ENCODE measurements around the gene ZC3H11A. TPM values are rescaled to one million over a fixed set of nuclear protein-coding genes. Genes with fewer than 3 reads are reported as not detected.
A peak's percentile ranks its signal among the peaks of the same experiment; 100 is the strongest.
"Not testable (repeated sequence)": the region's sequence is repeated elsewhere in the genome, so short reads cannot be mapped to it uniquely, and the experiment has no call there.

The ZC3H11A gene
- total RNA-seq, 4 donors from 2014 or later, result 55.5 to 97.8 (median 72.8) TPM

GRCh38 chr1:203818399-203818798 is 23.0 kb downstream of the ZC3H11A start:
- Histone ChIP-seq H3K36me3 (peaks cover 0 to 98% (median 42%) of the 10 kb centered on the region in 3 donors), H3K27me3 (no peaks in the 10 kb centered on the region), H3K4me1 (no peaks in the 10 kb centered on the region), H3K4me3 (no peak overlapping the region), H3K27ac (no peak overlapping the region), H3K9me3 (no peaks in the 10 kb centered on the region)
- intact Hi-C loops (cut with DNase I), result no loop called here
- WGBS, 2 donors, result 82 to 89% methylated on average over 6 of the region's 6 CpGs
- TF ChIP-seq CTCF (IDR thresholded peaks at IDR 0.05) (no peak), POLR2A (IDR thresholded peaks at IDR 0.05) (no peak)
- DNase-seq, result no peak

- Histone ChIP-seq H3K9me3 (no peaks in the 10 kb centered on the region), H3K27ac (no peak overlapping the region), H3K27me3 (no peaks in the 10 kb centered on the region), H3K36me3 (peaks cover 0 to 100% (median 38%) of the 10 kb centered on the region in 3 donors), H3K4me3 (no peak overlapping the region), H3K4me1 (no peaks in the 10 kb centered on the region)
- no peak for DNase-seq
- intact Hi-C loops (cut with DNase I), result no loop called here
- TF ChIP-seq POLR2A (IDR thresholded peaks at IDR 0.05), result no peak
- no peak for TF ChIP-seq CTCF (IDR thresholded peaks at IDR 0.05)
- 64 to 86% methylated on average over 1 of the region's 1 CpG for WGBS, 2 donors
Measured at GRCh38 chr1:203823306-203823705, 27.9 kb downstream of the ZC3H11A start.

GRCh38 chr1:203826175-203826574 is 30.8 kb downstream of the ZC3H11A start:
- Histone ChIP-seq H3K4me3 (no peak overlapping the region), H3K27ac (no peak overlapping the region), H3K27me3 (no peaks in the 10 kb centered on the region), H3K9me3 (no peaks in the 10 kb centered on the region), H3K36me3 (peaks cover 8 to 100% (median 34%) of the 10 kb centered on the region in 3 donors), H3K4me1 (no peaks in the 10 kb centered on the region)
- 87 to 96% methylated on average over 2 of the region's 2 CpGs for WGBS, 2 donors
- DNase-seq, result no peak
- intact Hi-C loops (cut with DNase I), result no loop called here
- TF ChIP-seq CTCF (IDR thresholded peaks at IDR 0.05) (no peak), POLR2A (IDR thresholded peaks at IDR 0.05) (no peak)

GRCh38 chr1:203828002-203828401 is 32.6 kb downstream of the ZC3H11A start:
- peaks cover 23 to 100% (median 38%) of the 10 kb centered on the region in 3 donors for H3K36me3 ChIP-seq
- 85 to 90% methylated on average over 5 of the region's 5 CpGs for WGBS, 2 donors

GRCh38 chr1:203828503-203828902 is 33.1 kb downstream of the ZC3H11A start:
- 46 to 53% methylated on average over 1 of the region's 1 CpG for WGBS, 2 donors
- no peaks in the 10 kb centered on the region for H3K9me3 ChIP-seq
- no peak overlapping the region for H3K4me3 ChIP-seq
- intact Hi-C loops (cut with DNase I), result no loop called here
- peak overlapping the region in 1 of 4 donors; percentile 23 for H3K27ac ChIP-seq
- no peak for TF ChIP-seq CTCF (IDR thresholded peaks at IDR 0.05)
- no peak for TF ChIP-seq POLR2A (IDR thresholded peaks at IDR 0.05)
- no peaks in the 10 kb centered on the region for H3K27me3 ChIP-seq
- no peak for DNase-seq
- H3K36me3 ChIP-seq, result peaks cover 23 to 100% (median 40%) of the 10 kb centered on the region in 3 donors
- H3K4me1 ChIP-seq, result no peaks in the 10 kb centered on the region

More at GRCh38 chr1:203828002-203828401, 32.6 kb downstream of the ZC3H11A start:
- TF ChIP-seq POLR2A (IDR thresholded peaks at IDR 0.05), result no peak
- no peak for TF ChIP-seq CTCF (IDR thresholded peaks at IDR 0.05)
- Histone ChIP-seq H3K9me3 (no peaks in the 10 kb centered on the region), H3K4me1 (no peaks in the 10 kb centered on the region), H3K27ac (no peak overlapping the region), H3K27me3 (no peaks in the 10 kb centered on the region), H3K4me3 (no peak overlapping the region)
- no peak for DNase-seq
- intact Hi-C loops (cut with DNase I), result no loop called here

GRCh38 chr1:203829247-203829646 is 33.8 kb downstream of the ZC3H11A start:
- H3K9me3 ChIP-seq; H3K4me3 ChIP-seq; intact Hi-C loops (cut with DNase I); H3K4me1 ChIP-seq; DNase-seq; H3K27me3 ChIP-seq: not testable (repeated sequence)
- Histone ChIP-seq H3K36me3 (peaks cover 30 to 100% (median 44%) of the 10 kb centered on the region in 3 donors), H3K27ac (peak overlapping the region in 1 of 4 donors; percentile 23)
- WGBS, 2 donors, result 39 to 79% methylated on average over 5 of the region's 5 CpGs
